H1 (cell line): ENCODE data around the gene ZNF808. TPM values are rescaled to one million over a fixed set of nuclear protein-coding genes. Genes with fewer than 3 reads are reported as not detected.

ENCODE experiments used
- CTCF ChIA-PET: fragments of 300-600 bp; sonication (Branson Sonifier 250); formaldehyde crosslinking; loops from one replicate; lab custom pipeline; 2021; ENCODE audit not compliant: partially characterized antibody; lab: Charles Lee
- POLR2A ChIA-PET: fragments of 300-600 bp; sonication (Branson Sonifier 250); formaldehyde crosslinking; loops from one replicate; lab custom pipeline; 2021; ENCODE audit warnings: inconsistent platforms; ENCODE audit not compliant: partially characterized antibody; lab: Charles Lee
- DNase-seq, 2 experiments: peaks; one replicate each; pipeline versions ENCODE4 v3.0.0 to v3.0.0-alpha.2; 2010 to 2022; ENCODE audit warnings: low spot score in 2 of 2, low read depth in 1 of 2, mixed read lengths in 1 of 2
- FAIRE-seq: peaks from 2 replicates; lab custom pipeline; 2011; peaks lifted over from hg19 to GRCh38; lab: Jason Lieb, UNC
- H2AFZ ChIP-seq: 2 replicates; pipeline ENCODE4 v1.8.1; 2012; ENCODE audit warnings: low read length, inconsistent platforms
- H2AK5ac ChIP-seq: 2 replicates; pipeline ENCODE4 v1.6.1; 2013; ENCODE audit warnings: low read depth, low read length
- H2BK120ac ChIP-seq: replicated peaks from 2 replicates; pipeline ENCODE3; 2013; ENCODE audit warnings: low read depth, low read length, inconsistent platforms
- H2BK12ac ChIP-seq: 2 replicates; pipeline ENCODE4 v1.6.1; 2013; ENCODE audit warnings: low read depth, low read length
- H2BK15ac ChIP-seq: 2 replicates; pipeline ENCODE4 v1.6.1; 2013; ENCODE audit warnings: low read length
- H2BK20ac ChIP-seq: 2 replicates; pipeline ENCODE4 v1.6.1; 2013; ENCODE audit warnings: low read length
- H2BK5ac ChIP-seq: 2 replicates; pipeline ENCODE4 v1.6.1; 2013; ENCODE audit warnings: low read depth, low read length
- H3K14ac ChIP-seq: 2 replicates; pipeline ENCODE4 v1.6.1; 2013; ENCODE audit warnings: inconsistent platforms; ENCODE audit not compliant: insufficient read length
- H3K18ac ChIP-seq: 2 replicates; pipeline ENCODE4 v1.6.1; 2013; ENCODE audit warnings: low read length; ENCODE audit errors: extremely low read depth
- H3K23ac ChIP-seq: 2 replicates; pipeline ENCODE4 v1.6.1; 2013; ENCODE audit warnings: inconsistent platforms; ENCODE audit not compliant: insufficient read length
- H3K23me2 ChIP-seq: 2 replicates; pipeline ENCODE4 v1.6.1; 2013; ENCODE audit warnings: low read depth, low read length
- H3K27ac ChIP-seq: 2 replicates; pipeline ENCODE4 v1.6.1; 2011; ENCODE audit warnings: low read depth, low read length, inconsistent platforms
- H3K27me3 ChIP-seq, 4 experiments: replicated peaks in 1 of 4; 1 replicate in 1 of 4; 2 replicates in 3 of 4; pipeline versions ENCODE4 v1.6.1 to v1.8.1; 2011 to 2013; ENCODE audit warnings: low read length in 3 of 4, mild to moderate bottlenecking in 3 of 4, inconsistent platforms in 2 of 4, mixed read lengths in 2 of 4, moderate library complexity in 1 of 4; ENCODE audit not compliant: control insufficient read depth in 3 of 4, insufficient read depth in 3 of 4; ENCODE audit errors: extremely low read depth in 1 of 4
- H3K36me3 ChIP-seq, 4 experiments: 2 replicates each; pipeline versions ENCODE4 v1.6.1 to v1.8.1; 2011 to 2013; ENCODE audit warnings: mild to moderate bottlenecking in 4 of 4, low read length in 3 of 4, moderate library complexity in 2 of 4, control low read depth in 1 of 4, inconsistent platforms in 1 of 4; ENCODE audit not compliant: insufficient read depth in 4 of 4, control insufficient read depth in 2 of 4
- H3K4ac ChIP-seq: replicated peaks from 2 replicates; pipeline ENCODE3; 2013; ENCODE audit warnings: low read length, low read depth, mixed read lengths, inconsistent platforms; ENCODE audit not compliant: insufficient read length
- H3K4me1 ChIP-seq, 4 experiments: replicated peaks in 1 of 4; 1 replicate in 1 of 4; 2 replicates in 3 of 4; pipeline versions ENCODE4 v1.6.1 to v1.8.1; 2011 to 2013; ENCODE audit warnings: low read length in 3 of 4, inconsistent platforms in 2 of 4, mixed read lengths in 1 of 4; ENCODE audit not compliant: insufficient read depth in 4 of 4, control insufficient read depth in 3 of 4
- H3K4me2 ChIP-seq, 2 experiments: 2 replicates each; pipeline versions ENCODE4 v1.6.1 to v1.8.1; 2011 to 2013; ENCODE audit warnings: low read depth in 2 of 2, low read length in 2 of 2, control low read depth in 1 of 2, inconsistent platforms in 1 of 2, mild to moderate bottlenecking in 1 of 2; ENCODE audit not compliant: insufficient read depth in 1 of 2
- H3K4me3 ChIP-seq, 4 experiments: fragments of 200-600, 300-600 bp in 1 of 4; sonication (generic), shearing (Covaris generic), sonication (Bioruptor Twin) in 1 of 4; 2 replicates each; pipeline versions ENCODE4 v1.5.1 to v1.8.1; 2011 to 2016; ENCODE audit warnings: low read length in 4 of 4, low read depth in 3 of 4, control low read depth in 2 of 4, inconsistent platforms in 2 of 4, mild to moderate bottlenecking in 2 of 4, mixed read lengths in 1 of 4, moderate library complexity in 1 of 4; ENCODE audit not compliant: insufficient read depth in 2 of 4; ENCODE audit errors: extremely low read depth in 1 of 4
- H3K56ac ChIP-seq: replicated peaks from 2 replicates; pipeline ENCODE3; 2013; ENCODE audit warnings: low read depth, mild to moderate bottlenecking, mixed read lengths, low read length, inconsistent platforms; ENCODE audit not compliant: insufficient read length
- H3K79me1 ChIP-seq: 2 replicates; pipeline ENCODE4 v1.6.1; 2013; ENCODE audit warnings: low read depth, low read length, control low read depth
- H3K79me2 ChIP-seq, 2 experiments: 2 replicates each; pipeline versions ENCODE4 v1.6.1 to v1.8.1; 2012 to 2013; ENCODE audit warnings: low read length in 2 of 2, mild to moderate bottlenecking in 2 of 2, inconsistent platforms in 1 of 2; ENCODE audit not compliant: insufficient read depth in 2 of 2, control insufficient read depth in 1 of 2
- H3K9ac ChIP-seq, 4 experiments: replicated peaks in 1 of 4; 1 replicate in 1 of 4; 2 replicates in 3 of 4; pipeline versions ENCODE4 v1.6.1 to v1.8.1; 2011 to 2013; ENCODE audit warnings: low read depth in 3 of 4, low read length in 3 of 4, control low read depth in 2 of 4, mild to moderate bottlenecking in 2 of 4, moderate library complexity in 2 of 4, inconsistent platforms in 1 of 4; ENCODE audit errors: extremely low read depth in 1 of 4
- H3K9me3 ChIP-seq, 2 experiments: 2 replicates each; pipeline versions ENCODE4 v1.6.1 to v1.8.1; 2012 to 2013; ENCODE audit warnings: mild to moderate bottlenecking in 2 of 2, moderate library complexity in 2 of 2, control low read depth in 1 of 2, inconsistent platforms in 1 of 2, low read depth in 1 of 2, low read length in 1 of 2, mixed read lengths in 1 of 2; ENCODE audit not compliant: insufficient read depth in 2 of 2
- H4K20me1 ChIP-seq, 2 experiments: replicated peaks in 1 of 2; 2 replicates each; pipeline versions ENCODE3 to v1.8.1; 2011 to 2013; ENCODE audit warnings: inconsistent platforms in 2 of 2, low read length in 2 of 2, mild to moderate bottlenecking in 1 of 2; ENCODE audit not compliant: insufficient read depth in 2 of 2, control insufficient read depth in 1 of 2
- H4K5ac ChIP-seq: 2 replicates; pipeline ENCODE4 v1.6.1; 2013; ENCODE audit warnings: low read length, low read depth, mixed read lengths, inconsistent platforms; ENCODE audit not compliant: insufficient read length
- H4K8ac ChIP-seq: 2 replicates; pipeline ENCODE4 v1.8.0; 2013; ENCODE audit warnings: mild to moderate bottlenecking, moderate library complexity, low read length, inconsistent platforms; ENCODE audit not compliant: insufficient read depth; ENCODE audit errors: extremely low read depth
- H4K91ac ChIP-seq: replicated peaks from 2 replicates; pipeline ENCODE3; 2013; ENCODE audit warnings: low read length, mixed read lengths, inconsistent platforms; ENCODE audit not compliant: insufficient read length
- ASH2L ChIP-seq: fragments of 200-600, 300-600 bp; sonication (generic); IDR thresholded peaks from one replicate; pipeline ENCODE4 v1.7.1; 2017; ENCODE audit warnings: low read length
- BRCA1 ChIP-seq: IDR thresholded peaks from 2 replicates; pipeline ENCODE4 v1.6.1; 2012; ENCODE audit warnings: low read depth, low read length, improper control_type of control experiment
- NRF1 ChIP-seq: IDR thresholded peaks from 2 replicates; pipeline ENCODE4 v1.6.1; 2011; ENCODE audit warnings: mild to moderate bottlenecking, low read depth, low read length, improper control_type of control experiment
- RAD21 ChIP-seq, 2 experiments: IDR thresholded peaks in 1 of 2; conservative IDR thresholded peaks in 1 of 2; 2 replicates each; pipeline ENCODE4 v1.6.1; 2011; ENCODE audit warnings: low read depth in 2 of 2, low read length in 2 of 2, improper control_type of control experiment in 1 of 2, inconsistent platforms in 1 of 2, mild to moderate bottlenecking in 1 of 2, moderate library complexity in 1 of 2
- RFX5 ChIP-seq: IDR thresholded peaks from 2 replicates; pipeline ENCODE4 v1.6.1; 2011; ENCODE audit warnings: low read depth, low read length, improper control_type of control experiment, borderline replicate concordance
- SIN3A ChIP-seq, 2 experiments: IDR thresholded peaks in 1 of 2; conservative IDR thresholded peaks in 1 of 2; 2 replicates each; pipeline ENCODE4 v1.6.1; 2011 to 2012; ENCODE audit warnings: low read length in 2 of 2, improper control_type of control experiment in 1 of 2, low read depth in 1 of 2, mild to moderate bottlenecking in 1 of 2
- TAF1 ChIP-seq: IDR thresholded peaks from 2 replicates; pipeline ENCODE4 v1.6.1; 2011; ENCODE audit warnings: mild to moderate bottlenecking, low read depth, low read length
- WGBS, 2 experiments: shearing (Covaris generic) in 1 of 2; methylation state at CpG; one replicate each; pipeline versions ENCODE4 v1.1.6 to v1.1.7; 2013 to 2015; ENCODE audit warnings: low lambda C conversion rate in 2 of 2, mixed read lengths in 2 of 2, inconsistent platforms in 1 of 2, low coverage in 1 of 2, missing lambda C conversion rate in 1 of 2; ENCODE audit not compliant: insufficient replicate concordance in 2 of 2, insufficient coverage in 1 of 2, insufficient read length in 1 of 2; ENCODE audit errors: extremely low coverage in 1 of 2, missing lambda C conversion rate in 1 of 2; 5-methylcytosine and 5-hydroxymethylcytosine counted together
- polyA plus RNA-seq, 7 experiments: library from polyadenylated mRNA; depleted of rRNA in 3 of 7; stranded (reverse) in 5 of 7; unstranded in 2 of 7; fragments of >200 nt in 5 of 7; fragments of 200-250 nt in 2 of 7; gene quantifications; 1 replicate in 5 of 7; 2 replicates in 1 of 7; 4 replicates in 1 of 7; pipeline versions ENCODE4 v1.2.1 to v1.2.3, GENCODE V29; 2011 to 2013; ENCODE audit warnings: missing spikeins in 2 of 7, mixed read lengths in 2 of 7
- total RNA-seq: library from RNA; stranded (reverse); fragmentation: NEBNext Ultra II Directional; extraction: Animal tissue kit (Norgen Biotek cat#: 25700); gene quantifications from 2 replicates; pipeline ENCODE4 v1.2.1, GENCODE V29; 2021
- TF ChIP-seq, protein P1 (sequence below): IDR thresholded peaks from 2 replicates; pipeline ENCODE4 v1.6.1; 2012; ENCODE audit warnings: inconsistent platforms
- TF ChIP-seq, protein P2 (sequence below): IDR thresholded peaks from 2 replicates; pipeline ENCODE4 v1.6.1; 2012; ENCODE audit warnings: inconsistent platforms

Gene ZNF808
- total and polyA plus RNA-seq, 2 of the 8 experiments (the other 6 are each of a cell fraction or from before 2014, with no cell fraction given) = 3.9 to 25.9 TPM

DNA sequence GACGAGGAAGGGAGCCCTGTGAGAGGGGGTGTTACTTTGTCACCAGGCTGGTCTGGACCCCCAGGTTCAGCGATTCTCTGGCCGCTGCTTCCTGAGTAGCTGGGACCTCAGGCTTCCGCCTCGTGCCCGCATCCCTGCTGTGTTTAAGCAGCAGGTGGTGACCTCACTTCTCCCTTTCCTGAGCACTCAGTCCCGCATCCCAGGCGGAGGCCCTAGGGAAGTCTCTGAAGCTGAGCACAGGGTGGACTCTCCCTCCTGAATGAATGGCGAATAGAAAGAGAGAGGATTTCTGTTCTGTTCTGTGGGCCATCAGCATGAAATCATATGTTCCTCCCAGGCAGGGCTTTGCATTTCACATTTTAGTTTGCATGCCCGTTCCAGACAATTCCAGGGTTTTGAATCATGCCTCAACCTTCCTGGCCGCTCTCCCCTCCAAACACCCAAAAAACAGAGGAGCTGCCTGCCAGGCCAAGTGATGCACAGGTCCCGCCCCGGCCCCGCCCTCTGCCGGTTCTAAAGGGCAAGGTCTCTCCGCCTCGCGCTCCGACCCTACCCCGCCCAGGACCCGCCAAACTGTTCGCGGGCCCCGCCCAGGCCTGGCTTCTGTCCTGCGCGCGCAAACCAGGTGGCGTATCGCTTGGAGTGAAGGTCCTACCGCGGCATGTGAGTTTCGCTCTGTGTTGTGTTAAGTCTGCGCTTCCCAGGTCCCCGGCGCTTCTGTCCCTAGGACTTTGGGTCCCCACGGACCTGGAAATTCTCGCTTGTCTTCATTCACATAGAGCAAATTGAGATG lies 35.1 kb upstream of the ZNF808 start:
- Histone ChIP-seq H3K4me1 (peaks cover 0 to 7% (median 0%) of the 10 kb centered on the region in 4 experiments; a peak in 3 of 7 replicates), H3K14ac (no peak overlapping the region), H3K4me2 (peak overlapping the region; percentile 71 to 76), H4K91ac (no peak overlapping the region), H3K9me3 (peaks cover 0 to 5% of the 10 kb centered on the region in 2 experiments; a peak in 1 of 4 replicates), H3K56ac (no peak overlapping the region), H3K4ac (no peak overlapping the region), H3K27ac (no peak overlapping the region), H4K8ac (no peak overlapping the region; the same call in 1 of the 2 replicates), H3K79me2 (no peaks in the 10 kb centered on the region), H2BK20ac (no peak overlapping the region), H3K18ac (0 out of 2 replicates have a peak overlapping the region, but pooled peaks have one; percentile 34), H3K9ac (peak overlapping the region in 1 of 4 experiments; percentile 35; a peak in 3 of 7 replicates), H2AFZ (peak overlapping the region; percentile 66; the same call in 1 of the 2 replicates), H3K23me2 (peaks cover 4% of the 10 kb centered on the region; the same call in 1 of the 2 replicates), H4K5ac (no peak overlapping the region), H3K79me1 (no peaks in the 10 kb centered on the region), H3K36me3 (no peaks in the 10 kb centered on the region), H2AK5ac (no peak overlapping the region), H3K27me3 (peaks cover 0 to 5% (median 0%) of the 10 kb centered on the region in 4 experiments; a peak in 2 of 7 replicates), H3K23ac (no peak overlapping the region), H2BK12ac (no peak overlapping the region), H2BK120ac (peak overlapping the region; percentile 18), H4K20me1 (no peaks in the 10 kb centered on the region), H2BK15ac (no peak overlapping the region), H2BK5ac (peak overlapping the region; percentile 44; the same call in 1 of the 2 replicates), H3K4me3 (peak overlapping the region; percentile 41 to 67 (median 54))
- peak; percentile 73 to 94 for DNase-seq
- CTCF ChIA-PET = interaction anchor here (0.6 to 1.0 kb wide), 3 partner anchors 34 to 168 kb away, joined by 3 to 5 read pairs (median 4); no protein-coding TSS in a partner anchor
- 18% methylated on average over 31 of the region's 37 CpGs; no CpG with 5 or more reads in 1 of the 2 experiments for WGBS, 2 experiments
- FAIRE-seq = peak; percentile 45
- POLR2A ChIA-PET = interaction anchor here (0.7 to 1.0 kb wide), 5 partner anchors 13 to 148 kb away, joined by 3 to 4 read pairs (median 3); no protein-coding TSS in a partner anchor
- TF ChIP-seq RAD21 (IDR thresholded peaks at IDR 0.05 in 1 of 2, conservative IDR thresholded peaks at IDR 0.05 in 1 of 2; ENCODE audit: low read depth in 2 of 2, low read length in 2 of 2) = peak in 1 of 2 experiments; percentile 25; a peak in 1 of 4 replicates
- TF ChIP-seq NRF1 = peak; percentile 19; the same call in 1 of the 2 replicates
- peak in 1 of 2 experiments; percentile 22; a peak in 1 of 4 replicates for TF ChIP-seq SIN3A (conservative IDR thresholded peaks at IDR 0.05 in 1 of 2, IDR thresholded peaks at IDR 0.05 in 1 of 2; ENCODE audit: low read depth in 1 of 2, low read length in 2 of 2)
- no peak for TF ChIP-seq RFX5
- TF ChIP-seq, protein P1, sequence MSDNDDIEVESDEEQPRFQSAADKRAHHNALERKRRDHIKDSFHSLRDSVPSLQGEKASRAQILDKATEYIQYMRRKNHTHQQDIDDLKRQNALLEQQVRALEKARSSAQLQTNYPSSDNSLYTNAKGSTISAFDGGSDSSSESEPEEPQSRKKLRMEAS = peak; percentile 80
- peak; percentile 21 for TF ChIP-seq ASH2L
- TF ChIP-seq, protein P2, sequence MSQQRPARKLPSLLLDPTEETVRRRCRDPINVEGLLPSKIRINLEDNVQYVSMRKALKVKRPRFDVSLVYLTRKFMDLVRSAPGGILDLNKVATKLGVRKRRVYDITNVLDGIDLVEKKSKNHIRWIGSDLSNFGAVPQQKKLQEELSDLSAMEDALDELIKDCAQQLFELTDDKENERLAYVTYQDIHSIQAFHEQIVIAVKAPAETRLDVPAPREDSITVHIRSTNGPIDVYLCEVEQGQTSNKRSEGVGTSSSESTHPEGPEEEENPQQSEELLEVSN = peak; percentile 57; the same call in 1 of the 2 replicates
- TF ChIP-seq BRCA1 = no peak
- TF ChIP-seq TAF1 = peak; percentile 43; the same call in 1 of the 2 replicates
